ENCODE results near the gene CYP2E1.
"Not testable (repeated sequence)": the region's sequence is repeated elsewhere in the genome, so short reads cannot be mapped to it uniquely, and the experiment has no call there.

CYP2E1 gene

GRCh38 chr10:133573460-133573859 is 46.3 kb downstream of the CYP2E1 start:
- not testable (repeated sequence) for DNase-seq

GRCh38 chr10:133577037-133577436 is 49.9 kb downstream of the CYP2E1 start:
- not testable (repeated sequence) for DNase-seq

All from activated CD4-positive, alpha-beta T cell treated with anti-CD3 and anti-CD28 coated beads, Interleukin-2, amount 50 U/mL, for 4 hours (primary cell).